Renal cortical epithelial cell (primary cell): ENCODE data around the gene C7orf57. TPM values are rescaled to one million over a fixed set of nuclear protein-coding genes. Genes with fewer than 3 reads are reported as not detected.

ENCODE experiments used
- DNase-seq: peaks from one replicate; pipeline ENCODE4 v3.0.0-alpha.2; 2011; ENCODE audit warnings: low read depth
- total RNA-seq: library from RNA; depleted of rRNA; stranded (reverse); fragments of >200 nt; gene quantifications from 2 replicates; pipeline ENCODE4 v1.2.3, GENCODE V29; 2014

The C7orf57 gene
- not detected in 2 replicates for total RNA-seq

DNA sequence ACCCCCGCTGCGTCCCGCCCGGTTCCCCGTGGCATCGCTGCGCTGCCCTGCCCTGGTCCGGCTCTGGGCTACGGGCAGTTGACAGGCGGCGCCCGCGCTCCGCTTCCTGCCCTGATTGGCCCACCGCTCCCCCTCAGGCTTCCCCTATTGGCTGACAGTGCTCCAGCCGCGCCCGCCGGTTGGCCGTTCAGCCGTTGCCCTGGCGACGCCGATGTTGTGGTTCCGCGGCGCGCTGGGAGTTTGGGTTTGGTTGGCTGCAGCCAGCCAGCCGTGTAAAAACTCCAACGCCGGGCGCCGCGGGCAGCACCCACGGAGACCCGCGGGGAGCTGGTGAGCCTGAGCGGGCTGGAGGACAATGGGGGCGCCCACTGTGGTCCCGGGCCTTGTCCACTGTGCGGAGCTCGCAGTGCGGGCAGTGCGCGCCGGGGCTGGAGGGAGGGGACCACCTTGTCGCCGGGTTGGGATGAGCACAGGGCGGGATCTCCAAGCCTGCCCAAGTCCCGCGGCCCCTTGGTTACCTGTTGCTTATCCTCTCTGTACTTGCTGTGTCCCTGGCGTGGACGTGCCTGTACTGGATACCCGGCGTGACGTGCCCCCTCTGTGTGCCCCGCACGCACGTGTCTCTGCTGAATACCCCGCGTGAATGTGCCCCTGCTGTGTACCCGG lies at the start of gene C7orf57:
Gene C7orf57 (plus strand): TSS at position 243 of the 666 bp plus-strand sequence. CDS start 766 bp downstream, outside the sequence.
- peak; percentile 72 for DNase-seq

DNA sequence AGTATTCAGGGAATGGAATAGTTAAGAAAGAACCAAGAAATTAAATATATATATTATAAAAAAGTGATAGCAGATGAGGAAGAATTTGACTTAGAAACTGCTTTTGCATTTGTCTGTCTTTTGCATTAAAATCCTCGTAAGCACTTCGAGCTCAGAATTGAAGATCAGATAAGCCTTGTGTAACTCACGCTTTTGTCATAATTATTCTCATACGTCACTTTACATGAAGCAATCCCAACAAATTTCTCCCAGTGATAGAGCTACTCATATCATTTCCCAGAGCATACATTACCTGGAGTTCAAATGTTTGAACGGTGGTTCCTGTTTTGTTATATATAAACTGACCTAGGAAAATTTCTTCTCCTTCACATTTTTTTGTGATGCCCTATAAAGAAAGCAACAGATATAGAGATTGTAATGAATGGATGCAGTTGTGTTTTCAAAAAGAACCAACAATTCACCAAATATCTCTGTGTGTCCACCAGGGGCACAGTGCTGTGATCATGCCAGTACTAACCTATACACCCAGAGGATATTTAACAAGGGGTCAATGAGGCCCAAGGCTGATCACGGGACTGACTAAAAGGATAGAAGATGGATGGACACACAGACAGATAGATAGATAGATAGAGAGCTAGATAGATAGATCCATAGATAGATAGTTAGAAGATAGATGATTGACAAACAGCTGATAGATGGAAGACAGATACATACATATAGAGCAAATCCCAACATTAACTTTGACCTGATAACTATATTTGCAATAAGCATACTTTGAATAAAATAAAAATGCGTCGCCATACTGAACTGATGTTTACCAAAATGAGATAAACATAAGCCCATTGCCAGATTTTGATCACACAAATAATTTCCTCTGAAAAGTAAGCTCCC lies 46.6 kb upstream of the C7orf57 start:
- DNase-seq = no peak

DNA sequence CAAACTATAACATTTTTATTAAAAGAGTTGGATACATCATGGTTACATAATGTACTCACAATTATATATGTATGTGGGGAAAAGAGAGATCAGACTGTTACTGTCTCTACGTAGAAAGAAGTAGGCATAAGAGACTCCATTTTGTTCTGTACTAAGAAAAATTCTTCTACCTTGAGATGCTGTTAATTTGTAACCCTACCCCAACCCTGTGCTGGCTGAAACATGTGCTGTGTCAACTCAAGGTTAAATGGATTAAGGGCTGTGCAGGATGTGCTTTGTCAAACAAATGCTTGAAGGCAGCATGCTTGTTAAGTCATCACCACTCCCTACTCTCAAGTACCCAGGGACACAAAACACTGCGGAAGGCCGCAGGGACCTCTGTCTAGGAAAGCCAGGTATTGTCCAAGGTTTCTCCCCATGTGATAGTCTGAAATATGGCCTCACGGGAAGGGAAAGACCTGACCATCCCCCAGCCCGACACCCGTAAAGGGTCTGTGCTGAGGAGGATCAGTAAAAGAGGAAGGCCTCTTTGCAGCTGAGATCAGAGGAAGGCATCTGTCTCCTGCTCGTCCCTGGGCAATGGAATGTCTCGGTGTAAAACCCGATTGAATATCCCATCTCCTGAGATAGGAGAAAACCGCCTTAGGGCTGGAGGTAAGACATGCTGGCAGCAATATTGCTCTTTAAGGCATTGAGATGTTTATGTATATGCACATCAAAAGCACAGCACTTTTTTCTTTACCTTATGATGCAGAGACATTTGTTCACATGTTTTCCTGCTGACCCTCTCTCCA lies 45.5 kb upstream of the C7orf57 start:
- DNase-seq = peak; percentile 81

DNA sequence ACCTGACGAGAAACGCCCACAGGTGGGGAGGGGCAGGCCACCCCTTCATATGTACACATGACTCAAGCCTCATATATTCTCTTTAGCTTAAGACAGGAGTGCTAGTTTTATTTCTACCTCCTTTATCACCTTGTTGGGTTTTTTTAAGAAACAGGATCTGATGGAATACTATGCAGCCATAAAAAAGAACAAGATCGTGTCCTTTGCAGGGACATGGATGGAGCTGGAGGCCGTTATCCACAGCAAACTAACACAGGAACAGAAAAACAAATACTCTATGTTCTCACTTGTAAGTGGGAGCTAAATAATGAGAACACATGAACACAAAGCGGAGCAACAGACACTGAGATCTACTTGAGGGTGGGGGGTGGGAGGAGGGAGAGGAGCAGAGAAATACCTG lies 44.8 kb upstream of the C7orf57 start:
- no peak for DNase-seq

DNA sequence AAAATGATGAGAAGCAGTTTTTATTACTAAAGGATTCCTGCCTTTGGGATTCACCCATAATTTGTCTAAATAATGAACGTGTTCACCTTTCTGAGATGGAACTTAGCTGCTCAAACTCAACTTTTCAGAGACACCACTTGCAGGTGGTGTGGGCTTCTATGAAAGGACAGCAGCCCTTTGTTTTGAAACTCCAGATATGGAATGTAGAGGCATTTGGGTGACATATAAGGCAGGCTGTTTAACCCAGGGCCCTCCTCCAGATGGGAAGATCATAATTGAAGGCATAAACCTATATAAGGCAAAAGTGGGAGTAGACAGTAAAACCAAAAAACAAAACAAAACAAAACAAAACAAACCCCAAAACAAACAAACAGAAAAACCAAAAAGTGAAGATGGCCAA lies 44.1 kb upstream of the C7orf57 start:
- DNase-seq = no peak

DNA sequence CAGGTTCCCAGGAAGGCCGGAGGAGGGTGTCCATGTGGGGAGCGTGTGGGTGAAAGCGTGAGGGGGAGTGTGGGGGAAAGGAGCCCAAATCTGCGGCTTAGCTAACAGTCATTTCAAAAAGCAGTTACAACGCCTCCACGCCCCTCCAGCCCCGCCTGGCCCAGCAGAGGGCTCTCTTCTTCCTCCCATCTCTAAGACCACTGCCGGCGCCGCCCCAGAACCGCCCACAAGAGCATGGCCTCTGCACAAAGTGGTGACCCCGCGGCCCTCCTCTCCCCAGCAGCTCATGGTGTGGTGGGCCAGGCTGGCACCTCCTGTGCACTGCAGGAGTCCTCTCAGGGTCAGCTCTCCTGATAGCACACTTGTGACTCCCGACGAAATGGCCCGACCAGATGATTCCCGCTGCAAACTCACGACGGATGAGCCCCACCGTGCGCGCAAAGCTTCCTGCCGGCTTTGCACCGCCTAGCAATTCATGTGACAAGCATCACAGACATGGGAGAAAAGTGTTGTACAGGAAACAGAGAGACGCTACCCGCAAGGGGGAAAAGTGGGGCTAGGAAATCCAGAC lies 43.5 kb upstream of the C7orf57 start:
- DNase-seq = peak; percentile 40

DNA sequence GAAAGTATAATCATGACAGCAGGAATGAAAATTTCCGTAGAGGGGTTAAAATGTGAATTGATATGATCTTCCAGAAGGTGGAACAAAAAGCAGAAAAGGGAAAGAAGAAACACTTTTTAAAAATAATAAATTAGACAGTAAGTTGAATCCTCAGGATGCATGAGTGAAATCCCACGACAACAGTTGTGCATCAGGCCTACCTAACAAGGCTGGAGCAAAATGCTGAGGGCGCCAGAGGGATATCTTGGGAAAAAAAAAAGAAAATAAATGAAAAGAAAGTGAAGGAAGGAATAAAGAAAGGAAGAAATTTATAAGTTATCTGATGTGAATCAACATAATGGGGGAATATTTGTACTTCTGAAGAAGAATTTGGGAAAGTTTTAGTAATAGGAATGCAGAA lies 42.9 kb upstream of the C7orf57 start:
- DNase-seq = no peak

DNA sequence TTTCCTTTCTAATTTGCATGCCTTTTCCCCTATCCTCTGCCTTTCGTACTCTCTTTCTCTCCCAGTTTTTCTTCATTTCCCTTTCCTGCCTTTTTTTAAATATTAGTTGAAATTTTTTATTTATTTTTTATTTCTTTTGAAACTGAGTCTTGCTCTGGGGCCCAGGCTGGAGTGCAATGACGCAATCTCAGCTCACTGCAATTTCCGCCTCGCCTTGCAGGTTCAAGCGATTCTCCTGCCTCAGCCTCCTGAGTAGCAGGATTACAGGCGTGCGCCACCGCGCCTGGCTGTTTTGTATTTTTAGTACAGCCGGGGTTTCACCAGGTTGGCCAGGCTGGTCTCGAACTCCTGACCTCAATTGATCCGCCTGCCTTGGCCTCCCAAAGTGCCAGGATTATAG lies 35.9 kb upstream of the C7orf57 start:
- DNase-seq = no peak

DNA sequence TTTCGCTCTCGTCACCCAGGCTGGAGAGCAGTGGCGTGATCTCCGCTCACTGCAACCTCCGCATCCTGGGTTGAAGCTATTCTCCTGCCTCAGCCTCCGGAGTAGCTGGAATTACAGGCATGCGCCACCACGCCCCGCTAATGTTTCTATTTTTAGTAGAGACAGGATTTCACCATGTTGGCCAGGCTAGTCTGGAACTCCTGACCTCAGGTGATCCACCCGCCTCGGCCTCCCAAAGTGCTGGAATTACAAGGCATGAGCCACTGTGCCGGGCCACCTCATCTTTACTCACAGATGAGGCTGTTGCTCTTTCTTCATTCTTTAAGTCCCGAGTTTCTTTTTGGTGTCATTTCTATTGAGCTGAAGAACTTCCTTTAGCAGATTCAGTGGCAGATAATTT lies 35.2 kb upstream of the C7orf57 start:
- DNase-seq = peak; percentile 19

DNA sequence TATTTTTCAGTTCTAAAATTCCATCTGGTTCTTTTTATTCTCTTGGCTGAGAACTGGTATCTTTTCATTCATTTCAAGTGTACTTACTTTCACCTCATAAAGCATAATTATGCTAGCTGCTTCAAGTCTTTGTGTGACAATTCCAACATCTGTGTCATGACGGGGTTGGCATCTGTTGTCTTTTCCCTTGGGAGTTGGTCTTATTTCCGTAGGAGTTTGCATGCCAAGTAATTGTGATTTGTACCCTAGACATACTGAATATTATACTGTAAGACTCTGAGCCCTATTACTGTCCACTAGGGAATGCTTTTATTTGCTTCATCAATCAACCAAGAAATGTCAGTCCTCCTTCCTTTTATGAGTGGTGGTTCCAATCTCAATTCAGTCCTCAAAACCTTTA lies 31.3 kb upstream of the C7orf57 start:
- DNase-seq = no peak

DNA sequence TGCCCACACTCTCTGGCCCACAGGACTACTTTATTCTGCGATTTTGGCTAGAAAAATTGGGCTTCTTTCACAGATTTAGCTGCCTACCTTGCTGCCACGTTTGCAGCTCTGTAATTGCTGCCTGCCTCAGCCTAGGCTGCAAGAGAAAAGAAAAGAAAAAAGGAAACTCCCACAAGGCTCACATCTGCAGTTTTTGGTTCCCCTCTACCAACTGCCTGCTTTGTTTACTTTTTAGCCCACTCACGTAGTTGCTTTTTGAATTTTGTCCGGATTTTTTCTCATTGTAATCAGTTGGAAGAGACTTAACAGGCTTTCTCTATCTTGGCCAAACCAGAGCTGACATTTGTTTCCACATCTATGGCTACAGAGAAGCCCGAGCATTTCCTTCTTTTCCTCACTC lies 30.7 kb upstream of the C7orf57 start:
- DNase-seq = no peak

DNA sequence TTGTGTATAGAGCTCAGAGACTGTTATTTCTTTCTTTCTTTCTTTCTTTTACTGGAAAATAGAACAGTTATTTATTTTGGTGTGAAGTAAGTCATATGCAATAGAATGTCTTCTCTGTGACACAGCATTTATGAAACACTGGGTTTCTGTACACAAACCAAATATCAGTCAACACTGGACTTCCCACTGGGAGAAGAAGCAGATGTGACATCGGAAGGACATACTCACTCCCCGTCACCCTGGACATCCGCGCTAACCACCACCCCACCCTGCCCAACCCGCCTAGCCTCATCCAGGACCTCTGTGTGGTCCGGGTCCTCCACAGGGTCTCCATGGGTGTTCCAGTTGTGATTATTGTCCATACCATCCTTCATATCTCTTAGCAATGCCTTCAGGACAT lies 28.5 kb upstream of the C7orf57 start:
- DNase-seq = no peak

DNA sequence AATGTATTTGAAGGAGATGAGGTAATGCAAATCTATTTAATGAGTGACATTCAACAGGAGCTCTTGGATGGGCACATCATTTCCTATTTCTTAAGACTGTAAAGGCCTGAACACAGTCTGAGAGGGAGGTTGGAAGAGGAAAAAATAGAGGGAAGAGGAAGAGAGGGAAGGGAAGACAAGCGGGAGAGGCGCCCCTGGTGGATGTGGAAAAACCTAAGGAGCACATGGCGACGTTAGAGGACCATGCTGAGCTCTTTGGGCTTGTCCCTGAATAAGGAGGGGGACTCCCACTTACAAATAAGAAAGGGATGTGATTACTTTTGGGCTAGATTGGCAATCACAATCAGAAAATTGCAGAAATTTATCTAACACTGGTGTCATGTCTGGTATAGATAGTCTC lies 26.1 kb upstream of the C7orf57 start:
- DNase-seq = no peak

DNA sequence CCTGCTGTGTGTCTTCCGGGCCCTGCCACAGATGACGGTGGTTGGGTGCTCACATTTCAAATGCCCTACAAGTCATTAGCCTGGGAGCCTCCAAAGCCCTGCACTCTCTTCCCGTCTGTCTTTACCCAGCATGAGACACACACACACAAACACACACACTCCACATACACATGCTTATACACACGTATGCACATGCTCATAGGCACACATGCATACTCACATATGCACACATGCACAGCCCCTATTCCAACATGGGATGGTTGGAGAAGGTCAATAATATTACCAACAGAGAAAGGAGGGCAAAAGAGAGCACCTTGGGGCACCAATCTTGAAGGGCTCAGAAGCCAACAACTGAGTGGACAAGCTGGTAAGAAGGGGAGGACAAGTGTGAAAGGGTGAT lies 25.4 kb upstream of the C7orf57 start:
- DNase-seq = no peak

DNA sequence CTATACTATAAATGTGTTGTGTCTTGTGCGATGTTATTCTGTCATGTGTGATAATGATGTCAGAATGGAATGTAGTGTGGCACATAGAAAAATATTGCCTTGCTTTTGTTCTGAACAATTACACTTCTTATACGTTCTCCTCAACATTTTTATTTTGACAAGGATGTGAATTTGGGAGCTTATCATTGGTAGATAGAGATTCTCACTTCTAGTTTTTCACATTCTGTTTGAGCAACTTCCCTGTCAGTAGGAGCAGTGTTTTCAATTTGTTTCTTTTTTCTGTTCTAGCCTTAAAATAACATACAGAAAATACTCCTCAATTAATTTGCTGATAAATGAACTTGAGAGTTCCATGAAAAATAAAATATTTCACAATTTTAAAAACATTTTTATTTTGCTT lies 24.0 kb upstream of the C7orf57 start:
- no peak for DNase-seq

DNA sequence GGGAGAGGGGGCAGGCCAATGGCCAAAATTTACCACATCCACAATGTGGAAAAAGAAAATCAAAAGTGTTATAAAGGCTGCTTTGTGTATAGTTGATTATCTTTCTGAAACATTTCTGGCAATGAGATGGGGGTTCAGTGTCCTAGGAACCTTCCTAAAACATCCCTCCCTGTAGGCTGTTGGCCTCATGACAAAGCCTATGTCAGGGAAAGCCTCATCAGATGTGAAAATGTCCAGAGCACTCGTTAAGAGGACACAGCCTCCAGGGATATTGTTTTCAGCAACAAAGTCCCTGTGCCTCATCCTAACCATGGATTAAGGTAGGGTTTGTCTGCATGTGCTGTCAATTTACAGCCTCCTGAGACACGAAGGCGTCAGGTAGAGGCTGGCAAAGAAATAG lies 23.4 kb upstream of the C7orf57 start:
- DNase-seq = no peak

DNA sequence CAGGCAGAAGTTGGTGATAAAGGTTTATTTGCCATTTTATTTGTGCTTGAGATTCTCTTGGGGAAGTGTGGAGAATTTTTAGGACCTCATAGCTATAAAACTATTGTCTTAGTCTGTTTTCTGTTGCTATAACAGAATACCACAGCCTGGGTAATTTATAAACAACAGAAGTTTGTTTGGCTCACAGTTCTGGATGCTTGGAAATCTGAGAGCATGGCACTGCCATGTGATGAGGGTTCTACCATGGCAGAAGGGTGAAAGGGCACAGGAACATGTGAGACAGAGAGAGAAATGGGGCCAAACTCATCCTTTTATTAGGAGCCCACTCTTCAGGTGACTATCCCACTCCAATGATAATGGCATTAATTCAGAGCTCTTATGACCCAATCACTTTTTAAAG lies 18.7 kb upstream of the C7orf57 start:
- no peak for DNase-seq

DNA sequence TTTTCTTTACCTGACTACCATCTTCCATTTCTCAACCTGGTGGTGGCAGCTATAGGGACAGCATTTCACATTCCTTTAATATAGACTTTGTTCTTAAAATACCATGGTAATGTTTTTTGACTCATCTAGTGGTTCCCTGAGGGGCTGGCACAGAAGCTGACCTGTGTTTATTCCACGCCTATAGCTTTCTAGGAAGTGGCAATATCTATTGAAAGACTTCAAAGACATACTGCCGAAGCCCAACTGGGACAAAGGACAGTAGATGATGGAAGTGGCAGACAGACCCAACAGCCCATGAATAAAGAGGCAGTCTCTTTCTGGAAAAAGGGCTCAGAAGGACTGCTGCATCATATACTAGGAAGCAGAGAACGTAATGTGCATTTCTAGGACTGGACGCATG lies 17.7 kb upstream of the C7orf57 start:
- no peak for DNase-seq

DNA sequence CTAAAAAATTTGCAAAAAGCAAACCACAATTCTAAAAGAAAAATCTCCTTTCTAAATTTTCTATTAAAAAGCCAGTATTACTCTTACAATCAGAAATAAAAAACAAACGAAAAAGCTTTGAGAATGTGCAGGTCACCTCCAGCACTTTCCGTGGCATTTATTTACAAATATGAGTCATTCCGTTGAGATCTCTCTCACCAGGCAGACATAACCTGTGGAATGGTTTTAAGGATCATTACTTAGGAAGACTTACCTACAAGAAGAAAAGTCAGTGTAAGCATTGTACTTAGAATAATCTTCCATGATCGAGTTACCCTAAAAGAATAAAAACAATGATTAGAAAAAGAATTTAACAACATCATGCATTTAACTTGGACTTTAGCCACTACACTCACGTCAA lies 9.7 kb upstream of the C7orf57 start:
- DNase-seq = peak; percentile 46

DNA sequence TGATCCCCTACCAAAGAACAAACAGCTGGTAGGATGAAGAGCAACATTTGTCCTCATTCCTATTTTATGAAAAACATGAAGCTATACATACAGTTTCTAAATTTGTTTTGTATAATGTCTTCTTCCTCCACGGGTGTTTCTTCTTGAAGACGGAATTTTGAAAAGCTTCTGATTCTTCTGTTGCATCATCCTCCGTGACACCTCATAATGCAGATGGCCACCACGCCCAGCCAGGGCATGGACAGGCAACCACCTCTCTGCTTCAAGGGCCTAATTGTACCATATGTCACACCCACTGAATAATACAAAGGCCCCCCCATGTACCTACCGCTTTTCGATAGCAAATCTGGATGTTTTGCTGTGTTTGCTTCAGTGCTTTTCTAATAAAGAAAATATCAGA lies 6.4 kb upstream of the C7orf57 start, which contains the start of gene SUN3:
Gene SUN3 (minus strand): TSS at position 170 of the 400 bp plus-strand sequence. CDS start 169 bp downstream, at position 1.
- DNase-seq = no peak

DNA sequence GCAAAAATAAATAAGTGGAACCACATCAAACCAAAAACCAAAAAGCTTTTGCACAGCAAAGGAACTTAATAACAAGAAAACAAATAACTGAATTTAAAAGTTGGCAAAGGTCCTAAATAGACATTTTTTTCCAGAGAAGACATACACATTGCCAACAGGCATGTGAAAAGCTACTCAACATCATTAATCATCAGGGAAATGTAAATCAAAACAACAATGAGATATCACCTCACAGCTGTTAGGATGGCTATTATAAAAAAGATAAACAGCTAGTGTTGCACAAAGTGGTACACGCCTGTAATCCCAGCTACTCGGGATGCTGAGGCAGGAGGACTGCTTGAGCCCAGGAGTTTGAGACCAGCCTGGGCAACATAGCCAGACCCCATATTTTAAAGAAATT lies 4.2 kb upstream of the C7orf57 start:
- DNase-seq = no peak

DNA sequence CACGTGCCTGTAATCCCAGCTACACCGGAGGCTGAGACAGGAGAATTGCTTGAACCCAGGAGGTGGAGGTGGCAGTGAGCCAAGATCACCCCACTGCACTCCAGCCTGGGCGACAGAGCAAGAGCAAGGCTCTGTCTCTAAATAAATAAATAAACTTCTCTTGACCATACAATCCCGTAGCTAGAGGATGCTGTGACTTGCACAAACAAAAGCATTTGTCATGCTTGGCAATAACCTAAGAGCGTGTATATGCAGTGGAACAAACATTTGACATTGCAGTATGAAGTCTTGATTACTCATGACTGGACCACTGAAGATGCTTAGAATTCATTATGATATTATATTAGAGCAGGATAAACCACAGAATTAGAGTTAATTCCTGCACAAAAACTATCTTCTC lies 1.4 kb upstream of the C7orf57 start:
- no peak for DNase-seq
